Body of pancreas (tissue), 4 donors: ENCODE measurements around the gene GABRG3. TPM values are rescaled to one million over a fixed set of nuclear protein-coding genes. Genes with fewer than 3 reads are reported as not detected.

Experiments
- ATAC-seq: fragments of 150-250 bp; one replicate; pipeline ENCODE4 v1.9.1; 2016
- DNase-seq, 4 donors: peaks; one replicate each; pipeline ENCODE4 v3.0.0-alpha.2; 2019
- H3K27ac ChIP-seq, 4 donors: fragments of 200-600 bp; sonication (generic); 1 replicate in 3 of 4; 2 replicates in 1 of 4; pipeline versions ENCODE4 v1.5.1 to v1.6.1; 2016 to 2019; ENCODE audit warnings: mild to moderate bottlenecking in 1 of 4, mixed read lengths in 1 of 4, moderate library complexity in 1 of 4
- H3K27me3 ChIP-seq, 2 donors: fragments of 200-600 bp; sonication (generic); one replicate each; pipeline ENCODE4 v1.6.0; 2016; ENCODE audit warnings: mild to moderate bottlenecking in 1 of 2
- H3K36me3 ChIP-seq, 2 donors: fragments of 200-600 bp; sonication (generic); replicated peaks in 1 of 2; 2 replicates each; pipeline ENCODE4 v1.5.1; 2016; ENCODE audit warnings: low read depth in 2 of 2; ENCODE audit not compliant: insufficient read depth in 1 of 2
- H3K4me1 ChIP-seq: fragments of 200-600 bp; sonication (generic); one replicate; pipeline ENCODE4 v1.6.0; 2016
- H3K4me3 ChIP-seq, 2 donors: fragments of 200-600 bp; sonication (generic); 1 replicate in 1 of 2; 2 replicates in 1 of 2; pipeline ENCODE4 v1.5.1; 2016 to 2019
- H3K9me3 ChIP-seq, 3 donors: fragments of 200-600 bp; sonication (generic); 1 replicate in 2 of 3; 2 replicates in 1 of 3; pipeline ENCODE4 v1.5.1; 2016
- POLR2A ChIP-seq, 3 donors: fragments of 450-650 bp; IDR thresholded peaks; one replicate each; pipeline ENCODE4 v1.6.1; 2016; ENCODE audit warnings: antibody characterized with exemption in 3 of 3, mild to moderate bottlenecking in 2 of 3
- WGBS, 2 donors: methylation state at CpG; one replicate each; pipeline ENCODE4 v1.1.5; 2017; 5-methylcytosine and 5-hydroxymethylcytosine counted together
- intact Hi-C: fragments of 100-400 bp; cut with DNase I; formaldehyde crosslinking; loops from one replicate; pipeline ENCODE4 v1.15.1; 2023
- total RNA-seq, 2 donors: library from RNA; depleted of rRNA; stranded (reverse); fragments of >200 nt; gene quantifications; one replicate each; pipeline ENCODE4 v1.1.0, GENCODE V29; 2016
- TF ChIP-seq, protein P1 (sequence below), 7 experiments: fragments of 450-650 bp in 4 of 7; fragments of 200-600 bp in 3 of 7; sonication (generic) in 3 of 7; IDR thresholded peaks; one replicate each; pipeline ENCODE4 v1.5.1; 2016 to 2019; ENCODE audit warnings: antibody characterized with exemption in 7 of 7

GABRG3 gene
- total RNA-seq, 2 donors from 2014 or later, result not detected

DNA sequence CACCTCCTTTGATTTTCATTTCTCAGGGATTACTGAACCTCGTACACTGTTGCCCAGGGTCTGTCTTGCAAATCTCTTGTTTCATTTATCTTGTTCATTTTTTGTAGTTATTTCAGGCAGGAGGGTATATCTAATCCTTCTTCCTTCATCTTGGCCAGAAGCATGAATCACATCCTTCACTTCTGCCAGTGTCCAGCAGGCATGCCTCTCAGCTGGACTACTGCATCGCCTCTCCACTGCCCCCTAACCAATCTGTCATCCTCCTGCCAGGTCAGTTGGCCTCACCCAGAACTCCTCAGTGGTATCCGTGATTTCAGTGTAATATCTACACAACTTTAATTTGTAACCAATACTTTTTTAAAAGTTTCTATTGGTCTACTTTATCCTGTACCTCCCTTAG, 297.9 kb downstream of the GABRG3 start:
- ATAC-seq (no peak), DNase-seq (no peak)
- Histone ChIP-seq H3K9me3 (no peaks in the 10 kb centered on the region), H3K27me3 (no peaks in the 10 kb centered on the region), H3K4me1 (no peaks in the 10 kb centered on the region), H3K36me3 (no peaks in the 10 kb centered on the region), H3K4me3 (no peak overlapping the region), H3K27ac (no peak overlapping the region)
- no peak for TF ChIP-seq POLR2A (IDR thresholded peaks at IDR 0.05)
- TF ChIP-seq, protein P1, sequence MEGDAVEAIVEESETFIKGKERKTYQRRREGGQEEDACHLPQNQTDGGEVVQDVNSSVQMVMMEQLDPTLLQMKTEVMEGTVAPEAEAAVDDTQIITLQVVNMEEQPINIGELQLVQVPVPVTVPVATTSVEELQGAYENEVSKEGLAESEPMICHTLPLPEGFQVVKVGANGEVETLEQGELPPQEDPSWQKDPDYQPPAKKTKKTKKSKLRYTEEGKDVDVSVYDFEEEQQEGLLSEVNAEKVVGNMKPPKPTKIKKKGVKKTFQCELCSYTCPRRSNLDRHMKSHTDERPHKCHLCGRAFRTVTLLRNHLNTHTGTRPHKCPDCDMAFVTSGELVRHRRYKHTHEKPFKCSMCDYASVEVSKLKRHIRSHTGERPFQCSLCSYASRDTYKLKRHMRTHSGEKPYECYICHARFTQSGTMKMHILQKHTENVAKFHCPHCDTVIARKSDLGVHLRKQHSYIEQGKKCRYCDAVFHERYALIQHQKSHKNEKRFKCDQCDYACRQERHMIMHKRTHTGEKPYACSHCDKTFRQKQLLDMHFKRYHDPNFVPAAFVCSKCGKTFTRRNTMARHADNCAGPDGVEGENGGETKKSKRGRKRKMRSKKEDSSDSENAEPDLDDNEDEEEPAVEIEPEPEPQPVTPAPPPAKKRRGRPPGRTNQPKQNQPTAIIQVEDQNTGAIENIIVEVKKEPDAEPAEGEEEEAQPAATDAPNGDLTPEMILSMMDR (IDR thresholded peaks at IDR 0.05), result no peak
- 38 to 39% methylated on average over 3 of the region's 3 CpGs for WGBS, 2 donors
- intact Hi-C loops, result no loop called here

DNA sequence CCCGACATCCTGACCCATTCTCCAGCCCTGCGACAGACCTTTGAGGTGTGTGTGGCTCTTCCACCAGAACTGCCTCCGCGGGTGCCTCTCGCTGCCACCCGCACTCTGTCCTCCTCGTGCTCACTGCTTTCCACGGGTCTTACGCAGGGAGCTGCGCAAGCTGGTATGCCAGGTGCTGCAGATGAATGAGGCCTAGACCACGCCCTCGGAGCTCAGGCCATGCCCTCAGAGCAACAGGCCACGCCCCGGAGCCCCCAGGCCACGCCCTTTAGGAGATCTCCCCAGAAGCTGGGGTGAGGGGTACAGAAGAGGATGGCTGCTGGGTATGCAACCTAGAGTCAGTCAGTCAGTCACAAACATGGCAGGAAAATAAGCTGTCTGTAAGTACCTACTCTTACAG, 300.3 kb downstream of the GABRG3 start:
- no peak for ATAC-seq
- 63 to 65% methylated on average over 13 to 14 of the region's 15 CpGs for WGBS, 2 donors

DNA sequence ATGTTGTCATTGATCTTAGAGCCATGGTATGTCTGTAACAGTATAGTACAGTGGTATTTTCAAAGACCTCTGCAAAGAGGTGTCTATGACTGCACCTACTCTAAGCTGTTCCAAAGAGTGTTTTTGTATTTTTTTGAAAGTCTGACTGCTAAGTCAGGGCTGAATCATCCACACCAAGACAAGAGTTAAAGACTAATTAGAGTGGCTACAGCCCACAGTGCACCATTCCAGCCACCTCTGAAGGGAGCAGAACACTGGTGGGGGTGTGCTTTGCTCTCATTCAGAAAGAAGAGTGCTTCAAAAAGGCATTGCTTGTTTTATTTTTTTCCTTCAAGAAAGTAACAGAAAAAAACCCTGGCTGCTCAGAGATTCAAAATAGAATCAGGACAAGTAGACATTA, 301.4 kb downstream of the GABRG3 start:
- Histone ChIP-seq H3K4me1 (no peaks in the 10 kb centered on the region), H3K4me3 (no peak overlapping the region), H3K27me3 (no peaks in the 10 kb centered on the region), H3K9me3 (no peaks in the 10 kb centered on the region), H3K36me3 (no peaks in the 10 kb centered on the region), H3K27ac (no peak overlapping the region)
- DNase-seq, result no peak
- intact Hi-C loops, result no loop called here
- TF ChIP-seq, protein P1 (IDR thresholded peaks at IDR 0.05), result no peak
- TF ChIP-seq POLR2A (IDR thresholded peaks at IDR 0.05), result no peak
- ATAC-seq, result no peak

More for the DNA sequence above, 300.3 kb downstream of the GABRG3 start:
- Histone ChIP-seq H3K4me3 (no peak overlapping the region), H3K36me3 (no peaks in the 10 kb centered on the region), H3K27me3 (no peaks in the 10 kb centered on the region), H3K9me3 (no peaks in the 10 kb centered on the region), H3K4me1 (no peaks in the 10 kb centered on the region), H3K27ac (no peak overlapping the region)
- TF ChIP-seq, protein P1 (IDR thresholded peaks at IDR 0.05), result no peak
- TF ChIP-seq POLR2A (IDR thresholded peaks at IDR 0.05), result no peak
- no peak for DNase-seq
- intact Hi-C loops, result no loop called here

DNA sequence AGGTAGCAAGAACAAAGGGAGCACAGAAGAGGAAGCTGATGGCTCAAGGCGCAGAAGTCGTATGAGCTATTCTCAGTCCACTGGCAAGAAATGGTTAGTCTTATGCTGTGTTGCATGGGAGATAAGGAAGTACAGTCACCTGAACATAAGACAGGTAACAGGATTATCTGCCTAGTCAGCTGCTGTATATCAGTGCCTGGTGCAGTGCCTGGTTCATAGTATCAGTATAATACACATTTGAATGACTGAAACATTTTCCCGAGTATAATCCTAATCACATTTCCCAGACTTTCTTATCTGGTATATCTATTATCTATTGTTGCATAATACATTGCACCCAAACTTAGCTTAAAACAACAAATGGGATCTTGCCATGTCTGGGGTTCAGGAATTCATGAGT, 302.5 kb downstream of the GABRG3 start:
- ATAC-seq, result no peak
- WGBS, 2 donors, result 73 to 75% methylated on average over 3 of the region's 3 CpGs
- no peaks in the 10 kb centered on the region for H3K27me3 ChIP-seq
- H3K4me1 ChIP-seq, result no peaks in the 10 kb centered on the region
- DNase-seq, result no peak
- H3K27ac ChIP-seq, result no peak overlapping the region
- no peak for TF ChIP-seq POLR2A (IDR thresholded peaks at IDR 0.05)
- TF ChIP-seq, protein P1 (IDR thresholded peaks at IDR 0.05), result no peak
- H3K36me3 ChIP-seq, result no peaks in the 10 kb centered on the region
- intact Hi-C loops, result no loop called here
- H3K4me3 ChIP-seq, result no peak overlapping the region
- no peaks in the 10 kb centered on the region for H3K9me3 ChIP-seq

DNA sequence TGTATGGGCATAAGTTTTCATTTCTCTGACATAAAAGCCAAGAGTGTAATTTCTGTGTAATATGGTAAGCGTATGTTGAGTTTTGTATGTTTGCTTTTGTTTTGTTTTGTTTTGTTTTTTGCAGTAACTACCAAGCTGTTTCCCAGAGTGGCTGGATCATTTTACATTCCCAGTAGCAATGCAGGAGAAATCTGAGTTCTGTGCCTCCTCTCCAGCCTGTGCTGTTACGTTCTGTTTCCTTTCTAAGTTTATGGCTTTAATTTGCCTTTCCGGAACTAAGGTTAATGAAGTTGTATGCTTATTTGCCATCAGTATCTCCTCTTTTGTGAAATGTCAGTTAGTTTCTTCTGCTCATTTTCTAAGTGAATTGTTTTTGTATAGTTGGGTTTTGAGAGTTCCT, 307.8 kb downstream of the GABRG3 start:
- Histone ChIP-seq H3K36me3 (no peaks in the 10 kb centered on the region), H3K27me3 (no peaks in the 10 kb centered on the region), H3K27ac (no peak overlapping the region), H3K4me3 (no peak overlapping the region), H3K9me3 (no peaks in the 10 kb centered on the region), H3K4me1 (no peaks in the 10 kb centered on the region)
- ATAC-seq (no peak), DNase-seq (no peak)
- intact Hi-C loops, result no loop called here
- TF ChIP-seq POLR2A (IDR thresholded peaks at IDR 0.05), result no peak
- TF ChIP-seq, protein P1 (IDR thresholded peaks at IDR 0.05), result no peak
- WGBS, 2 donors, result 57 to 58% methylated on average over 3 of the region's 3 CpGs
